Type B pancreatic cell (in vitro differentiated cells): ENCODE results near the gene ARVCF. TPM values are rescaled to one million over a fixed set of nuclear protein-coding genes. Genes with fewer than 3 reads are reported as not detected.

ENCODE experiments used
- DNase-seq: peaks from one replicate; pipeline ENCODE4 v3.0.0; 2021; ENCODE audit warnings: mixed read lengths; ENCODE audit not compliant: unreplicated experiment; ENCODE audit errors: extremely low spot score
- H3K27ac Mint-ChIP-seq: 2 replicates; pipeline ENCODE4 v1.8.0; 2021; ENCODE audit warnings: mild to moderate bottlenecking, mixed read lengths
- H3K27me3 Mint-ChIP-seq: 2 replicates; pipeline ENCODE4 v1.8.0; 2021; ENCODE audit warnings: mixed read lengths
- H3K36me3 Mint-ChIP-seq: 2 replicates; pipeline ENCODE4 v1.8.0; 2021; ENCODE audit warnings: mixed read lengths
- H3K4me1 Mint-ChIP-seq: one replicate; pipeline ENCODE4 v1.8.0; 2021; ENCODE audit warnings: mixed read lengths; ENCODE audit not compliant: unreplicated experiment
- H3K4me3 Mint-ChIP-seq: 2 replicates; pipeline ENCODE4 v1.8.0; 2021; ENCODE audit warnings: mild to moderate bottlenecking, mixed read lengths
- H3K9me3 Mint-ChIP-seq: 2 replicates; pipeline ENCODE4 v1.8.0; 2021; ENCODE audit warnings: mixed read lengths
- total RNA-seq: library from RNA; stranded (reverse); gene quantifications from 2 replicates; pipeline ENCODE4 v1.2.1, GENCODE V29; 2021; ENCODE audit warnings: low replicate concordance
- TF ChIP-seq, protein P1 (sequence below): fragments of 200-600 bp; sonication (generic); conservative IDR thresholded peaks from 2 replicates; pipeline ENCODE4 v1.5.0; 2021; ENCODE audit warnings: antibody characterized with exemption, mild to moderate bottlenecking

ARVCF gene
- total RNA-seq, 1 donor from 2014 or later = 55.3 TPM

DNA sequence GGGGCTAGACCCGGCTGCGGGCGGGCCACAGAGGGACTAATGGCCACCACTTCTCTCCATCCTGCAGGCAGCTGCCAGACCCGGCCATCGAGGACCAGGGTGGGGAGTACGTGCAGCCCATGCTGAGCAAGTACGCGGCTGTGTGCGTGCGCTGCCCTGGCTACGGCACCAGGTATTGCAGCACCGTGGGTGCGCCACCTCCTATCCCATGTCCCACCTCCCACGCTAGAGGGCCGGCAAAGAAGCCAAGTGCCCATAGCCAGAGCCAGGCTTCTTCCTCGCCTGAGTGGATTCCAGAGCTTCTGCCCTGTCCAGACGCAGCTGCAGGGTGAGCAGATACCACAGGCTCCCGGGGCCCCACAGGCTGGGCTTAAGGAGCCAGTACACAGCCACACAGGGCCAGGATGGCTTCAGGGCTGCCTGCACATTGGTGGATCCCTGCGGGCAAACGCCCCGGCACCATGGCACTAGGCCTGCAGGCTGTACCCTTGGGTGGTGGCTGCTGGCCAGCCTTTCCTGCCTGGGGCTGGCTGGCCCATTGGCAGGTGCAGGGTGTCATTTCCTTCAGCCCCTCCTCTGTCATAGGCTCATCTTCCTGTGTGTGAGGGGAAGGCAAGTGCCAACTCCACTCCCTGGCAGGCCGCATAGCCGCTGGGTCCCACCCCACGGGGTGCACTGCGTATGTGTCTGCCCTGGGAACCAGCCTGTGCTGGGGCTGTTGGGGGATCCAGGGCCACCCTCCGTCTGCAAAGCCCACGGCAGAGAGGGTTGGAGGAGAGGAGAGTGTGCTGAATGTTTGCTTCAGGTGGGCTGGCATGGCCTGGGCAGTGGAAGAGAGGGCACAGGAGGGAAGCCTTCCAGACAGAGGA, 46.9 kb upstream of the ARVCF start:
- DNase-seq = no peak

DNA sequence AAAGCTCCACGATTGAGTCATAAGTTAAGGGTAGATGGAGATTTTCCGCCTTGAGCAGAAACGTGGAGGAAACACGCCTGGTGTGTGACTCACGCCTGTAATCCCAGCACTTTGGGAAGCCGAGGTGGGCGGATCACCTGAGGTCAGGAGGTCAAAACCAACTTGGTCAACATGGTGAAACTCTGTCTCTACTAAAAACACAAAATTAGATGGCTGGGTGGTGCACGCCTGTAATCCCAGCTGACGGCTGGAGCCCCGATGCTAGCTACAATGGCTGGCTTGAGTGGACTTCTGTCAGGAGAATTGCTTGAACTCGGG, 46.1 kb upstream of the ARVCF start:
- Mint-ChIP-seq H3K9me3 (no peaks in the 10 kb centered on the region), H3K36me3 (no peaks in the 10 kb centered on the region), H3K4me3 (no peak overlapping the region), H3K27me3 (no peaks in the 10 kb centered on the region), H3K4me1 (no peaks in the 10 kb centered on the region), H3K27ac (no peak overlapping the region)
- TF ChIP-seq, protein P1, sequence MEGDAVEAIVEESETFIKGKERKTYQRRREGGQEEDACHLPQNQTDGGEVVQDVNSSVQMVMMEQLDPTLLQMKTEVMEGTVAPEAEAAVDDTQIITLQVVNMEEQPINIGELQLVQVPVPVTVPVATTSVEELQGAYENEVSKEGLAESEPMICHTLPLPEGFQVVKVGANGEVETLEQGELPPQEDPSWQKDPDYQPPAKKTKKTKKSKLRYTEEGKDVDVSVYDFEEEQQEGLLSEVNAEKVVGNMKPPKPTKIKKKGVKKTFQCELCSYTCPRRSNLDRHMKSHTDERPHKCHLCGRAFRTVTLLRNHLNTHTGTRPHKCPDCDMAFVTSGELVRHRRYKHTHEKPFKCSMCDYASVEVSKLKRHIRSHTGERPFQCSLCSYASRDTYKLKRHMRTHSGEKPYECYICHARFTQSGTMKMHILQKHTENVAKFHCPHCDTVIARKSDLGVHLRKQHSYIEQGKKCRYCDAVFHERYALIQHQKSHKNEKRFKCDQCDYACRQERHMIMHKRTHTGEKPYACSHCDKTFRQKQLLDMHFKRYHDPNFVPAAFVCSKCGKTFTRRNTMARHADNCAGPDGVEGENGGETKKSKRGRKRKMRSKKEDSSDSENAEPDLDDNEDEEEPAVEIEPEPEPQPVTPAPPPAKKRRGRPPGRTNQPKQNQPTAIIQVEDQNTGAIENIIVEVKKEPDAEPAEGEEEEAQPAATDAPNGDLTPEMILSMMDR = no peak
- DNase-seq = no peak

More for the DNA sequence above, 46.9 kb upstream of the ARVCF start:
- TF ChIP-seq, protein P1 = no peak
- no peaks in the 10 kb centered on the region for H3K9me3 Mint-ChIP-seq
- H3K27me3 Mint-ChIP-seq = no peaks in the 10 kb centered on the region
- H3K4me1 Mint-ChIP-seq = no peaks in the 10 kb centered on the region
- H3K27ac Mint-ChIP-seq = no peak overlapping the region
- no peak overlapping the region for H3K4me3 Mint-ChIP-seq
- no peaks in the 10 kb centered on the region for H3K36me3 Mint-ChIP-seq

DNA sequence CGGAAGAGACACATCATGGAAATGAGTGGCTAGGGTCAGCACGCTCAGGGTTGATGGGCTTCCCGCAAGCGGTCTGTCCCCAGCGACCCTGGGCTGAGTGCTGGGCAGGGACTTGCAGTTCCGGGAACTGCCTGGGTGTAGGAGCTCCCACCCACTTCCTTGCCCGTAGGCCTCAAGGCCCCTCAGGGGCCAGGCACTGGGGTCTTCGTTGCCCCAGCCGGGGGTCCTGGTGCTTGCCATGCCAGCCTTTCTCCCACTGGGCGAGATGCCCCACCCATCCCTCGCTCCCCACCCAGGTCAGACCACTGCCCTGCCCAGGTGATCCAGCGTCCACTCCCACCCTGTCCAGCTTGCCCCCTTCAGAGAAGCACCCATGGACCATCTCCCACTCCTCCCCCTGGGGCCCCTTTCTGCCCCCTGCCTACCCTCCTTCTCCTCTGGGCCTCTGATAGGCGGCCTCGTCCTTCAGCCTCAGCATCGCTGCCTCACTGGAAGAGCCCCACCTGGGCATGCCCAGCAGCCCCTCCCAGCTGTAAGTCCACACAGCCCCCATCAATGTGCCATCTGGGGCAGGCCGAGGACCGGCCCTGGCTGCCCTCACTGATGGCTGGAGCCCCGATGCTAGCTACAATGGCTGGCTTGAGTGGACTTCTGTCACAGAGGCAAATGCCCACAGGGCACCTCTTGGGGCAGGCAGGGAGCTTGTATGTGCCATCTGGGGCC, 45.6 kb upstream of the ARVCF start:
- Mint-ChIP-seq H3K27ac (no peak overlapping the region), H3K4me1 (no peaks in the 10 kb centered on the region), H3K27me3 (no peaks in the 10 kb centered on the region), H3K36me3 (no peaks in the 10 kb centered on the region), H3K9me3 (no peaks in the 10 kb centered on the region), H3K4me3 (no peak overlapping the region)
- TF ChIP-seq, protein P1 = no peak
- DNase-seq = no peak

DNA sequence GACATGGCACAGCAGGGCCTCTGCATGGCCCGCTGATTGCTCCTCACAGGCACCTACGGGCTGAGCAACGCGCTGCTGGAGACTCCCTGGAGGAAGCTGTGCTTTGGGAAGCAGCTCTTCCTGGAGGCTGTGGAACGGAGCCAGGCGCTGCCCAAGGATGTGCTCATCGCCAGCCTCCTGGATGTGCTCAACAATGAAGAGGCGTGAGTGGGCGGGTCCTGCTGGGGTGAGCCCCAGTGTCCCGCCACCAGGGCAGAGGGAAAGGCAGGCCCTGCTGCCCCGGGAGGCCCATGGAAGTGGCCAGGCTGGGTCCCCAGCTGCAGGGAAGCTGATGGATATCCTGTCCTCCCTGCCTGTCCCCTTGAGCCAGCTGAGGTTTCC, 44.8 kb upstream of the ARVCF start:
- H3K27ac Mint-ChIP-seq = no peak overlapping the region
- no peaks in the 10 kb centered on the region for H3K27me3 Mint-ChIP-seq
- no peak overlapping the region for H3K4me3 Mint-ChIP-seq
- no peaks in the 10 kb centered on the region for H3K4me1 Mint-ChIP-seq
- DNase-seq = no peak
- TF ChIP-seq, protein P1 = no peak
- H3K9me3 Mint-ChIP-seq = no peaks in the 10 kb centered on the region
- no peaks in the 10 kb centered on the region for H3K36me3 Mint-ChIP-seq

DNA sequence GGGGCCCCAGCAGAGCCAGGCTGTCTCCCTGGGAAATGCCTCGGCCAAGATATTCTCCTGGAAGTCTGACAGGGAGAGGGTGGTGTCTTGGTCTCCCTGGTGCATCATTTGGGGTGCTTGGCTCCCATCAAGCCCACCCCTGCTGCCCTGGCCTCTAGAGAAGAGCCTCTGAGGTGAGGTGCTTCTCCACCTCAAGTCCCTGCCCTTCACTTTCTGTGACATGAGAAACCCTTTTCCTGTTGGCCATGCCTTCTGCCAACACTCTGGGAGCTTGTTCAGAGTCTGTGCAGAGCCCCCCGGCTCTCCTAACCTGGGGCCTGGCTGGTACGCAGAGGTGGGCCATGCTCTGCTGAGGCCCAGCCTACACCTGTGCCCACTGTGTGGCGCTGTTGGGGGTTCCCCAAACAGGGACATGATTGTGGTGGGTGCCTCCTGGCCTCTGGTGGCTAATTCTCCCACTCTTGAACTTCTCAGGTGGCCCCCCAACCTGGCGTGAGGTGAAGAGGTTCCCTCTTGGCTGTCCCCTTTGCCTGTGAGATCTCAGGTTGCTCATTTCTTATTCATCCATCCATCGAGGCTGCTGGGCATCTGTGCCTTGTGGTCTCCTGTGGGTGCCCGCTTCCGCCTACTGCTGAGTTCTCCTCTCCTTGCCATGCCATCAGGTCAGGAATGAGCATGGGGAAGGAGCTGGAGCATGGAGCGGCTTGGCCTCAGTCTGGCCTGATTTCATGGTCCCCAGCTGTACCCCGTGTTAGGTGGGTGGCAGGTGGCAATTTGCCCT, 44.3 kb upstream of the ARVCF start:
- no peaks in the 10 kb centered on the region for H3K4me1 Mint-ChIP-seq
- H3K4me3 Mint-ChIP-seq = no peak overlapping the region
- TF ChIP-seq, protein P1 = no peak
- H3K27me3 Mint-ChIP-seq = no peaks in the 10 kb centered on the region
- H3K36me3 Mint-ChIP-seq = no peaks in the 10 kb centered on the region
- H3K27ac Mint-ChIP-seq = no peak overlapping the region
- no peaks in the 10 kb centered on the region for H3K9me3 Mint-ChIP-seq
- no peak for DNase-seq
